Measurements from ENCODE around the gene PCDHGA1.

The PCDHGA1 gene

DNA sequence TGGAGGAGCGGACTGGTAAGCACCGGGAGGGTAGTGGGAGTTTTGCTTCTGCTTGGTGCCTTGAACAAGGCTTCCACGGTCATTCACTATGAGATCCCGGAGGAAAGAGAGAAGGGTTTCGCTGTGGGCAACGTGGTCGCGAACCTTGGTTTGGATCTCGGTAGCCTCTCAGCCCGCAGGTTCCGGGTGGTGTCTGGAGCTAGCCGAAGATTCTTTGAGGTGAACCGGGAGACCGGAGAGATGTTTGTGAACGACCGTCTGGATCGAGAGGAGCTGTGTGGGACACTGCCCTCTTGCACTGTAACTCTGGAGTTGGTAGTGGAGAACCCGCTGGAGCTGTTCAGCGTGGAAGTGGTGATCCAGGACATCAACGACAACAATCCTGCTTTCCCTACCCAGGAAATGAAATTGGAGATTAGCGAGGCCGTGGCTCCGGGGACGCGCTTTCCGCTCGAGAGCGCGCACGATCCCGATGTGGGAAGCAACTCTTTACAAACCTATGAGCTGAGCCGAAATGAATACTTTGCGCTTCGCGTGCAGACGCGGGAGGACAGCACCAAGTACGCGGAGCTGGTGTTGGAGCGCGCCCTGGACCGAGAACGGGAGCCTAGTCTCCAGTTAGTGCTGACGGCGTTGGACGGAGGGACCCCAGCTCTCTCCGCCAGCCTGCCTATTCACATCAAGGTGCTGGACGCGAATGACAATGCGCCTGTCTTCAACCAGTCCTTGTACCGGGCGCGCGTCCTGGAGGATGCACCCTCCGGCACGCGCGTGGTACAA is 146.0 kb downstream of the PCDHGA1 start:
- Histone ChIP-seq H3K79me2 (ENCODE audit: low read length) (no peaks in the 10 kb centered on the region), H3K9me3 (replicated peaks; ENCODE audit: insufficient read depth, low read length) (no peaks in the 10 kb centered on the region), H4K20me1 (ENCODE audit: insufficient read depth, low read length) (no peaks in the 10 kb centered on the region), H3K27ac (ENCODE audit: low read length) (no peak overlapping the region), H3K4me2 (ENCODE audit: low read depth, low read length) (peak overlapping the region; percentile 97), H3K36me3 (replicated peaks; ENCODE audit: insufficient read depth, low read length) (no peaks in the 10 kb centered on the region), H3K9ac (ENCODE audit: low read length) (peak overlapping the region; percentile 2; the same call in 1 of the 2 replicates), H3K4me1 (ENCODE audit: low read length) (peaks cover 5% of the 10 kb centered on the region), H2AFZ (ENCODE audit: low read length) (peak overlapping the region; percentile 75), H3K9me2 (replicated peaks; ENCODE audit: insufficient read depth, low read length) (no peaks in the 10 kb centered on the region), H3F3A (ENCODE audit: insufficient read depth, low read length) (no peaks in the 10 kb centered on the region), H3K4me3 (ENCODE audit: low read length) (peak overlapping the region; percentile 62), H3K27me3 (replicated peaks; ENCODE audit: insufficient read depth, low read length) (no peaks in the 10 kb centered on the region)
- TF ChIP-seq, protein P1, sequence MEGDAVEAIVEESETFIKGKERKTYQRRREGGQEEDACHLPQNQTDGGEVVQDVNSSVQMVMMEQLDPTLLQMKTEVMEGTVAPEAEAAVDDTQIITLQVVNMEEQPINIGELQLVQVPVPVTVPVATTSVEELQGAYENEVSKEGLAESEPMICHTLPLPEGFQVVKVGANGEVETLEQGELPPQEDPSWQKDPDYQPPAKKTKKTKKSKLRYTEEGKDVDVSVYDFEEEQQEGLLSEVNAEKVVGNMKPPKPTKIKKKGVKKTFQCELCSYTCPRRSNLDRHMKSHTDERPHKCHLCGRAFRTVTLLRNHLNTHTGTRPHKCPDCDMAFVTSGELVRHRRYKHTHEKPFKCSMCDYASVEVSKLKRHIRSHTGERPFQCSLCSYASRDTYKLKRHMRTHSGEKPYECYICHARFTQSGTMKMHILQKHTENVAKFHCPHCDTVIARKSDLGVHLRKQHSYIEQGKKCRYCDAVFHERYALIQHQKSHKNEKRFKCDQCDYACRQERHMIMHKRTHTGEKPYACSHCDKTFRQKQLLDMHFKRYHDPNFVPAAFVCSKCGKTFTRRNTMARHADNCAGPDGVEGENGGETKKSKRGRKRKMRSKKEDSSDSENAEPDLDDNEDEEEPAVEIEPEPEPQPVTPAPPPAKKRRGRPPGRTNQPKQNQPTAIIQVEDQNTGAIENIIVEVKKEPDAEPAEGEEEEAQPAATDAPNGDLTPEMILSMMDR (IDR thresholded peaks at IDR 0.05; ENCODE audit: low read length), result no peak
- TF ChIP-seq EZH2 (optimal IDR thresholded peaks at IDR 0.05; ENCODE audit: low read depth, low read length), result no peak
- no peak for TF ChIP-seq EZH2phosphoT487 (IDR thresholded peaks at IDR 0.05; ENCODE audit: low read length)
- peak; percentile 16 for DNase-seq

DNA sequence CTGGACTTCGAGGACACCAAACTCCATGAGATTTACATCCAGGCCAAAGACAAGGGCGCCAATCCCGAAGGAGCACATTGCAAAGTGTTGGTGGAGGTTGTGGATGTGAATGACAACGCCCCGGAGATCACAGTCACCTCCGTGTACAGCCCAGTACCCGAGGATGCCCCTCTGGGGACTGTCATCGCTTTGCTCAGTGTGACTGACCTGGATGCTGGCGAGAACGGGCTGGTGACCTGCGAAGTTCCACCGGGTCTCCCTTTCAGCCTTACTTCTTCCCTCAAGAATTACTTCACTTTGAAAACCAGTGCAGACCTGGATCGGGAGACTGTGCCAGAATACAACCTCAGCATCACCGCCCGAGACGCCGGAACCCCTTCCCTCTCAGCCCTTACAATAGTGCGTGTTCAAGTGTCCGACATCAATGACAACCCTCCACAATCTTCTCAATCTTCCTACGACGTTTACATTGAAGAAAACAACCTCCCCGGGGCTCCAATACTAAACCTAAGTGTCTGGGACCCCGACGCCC is 146.8 kb downstream of the PCDHGA1 start:
- peaks cover 5% of the 10 kb centered on the region for H3K4me1 ChIP-seq (ENCODE audit: low read length)
- no peaks in the 10 kb centered on the region for H3F3A ChIP-seq (ENCODE audit: insufficient read depth, low read length)
- peak overlapping the region; percentile 62 for H3K4me3 ChIP-seq (ENCODE audit: low read length)
- H2AFZ ChIP-seq (ENCODE audit: low read length), result no peak overlapping the region
- no peaks in the 10 kb centered on the region for H4K20me1 ChIP-seq (ENCODE audit: insufficient read depth, low read length)
- no peaks in the 10 kb centered on the region for H3K9me2 ChIP-seq (replicated peaks; ENCODE audit: insufficient read depth, low read length)
- H3K9ac ChIP-seq (ENCODE audit: low read length), result no peak overlapping the region; the same call in 1 of the 2 replicates
- no peaks in the 10 kb centered on the region for H3K79me2 ChIP-seq (ENCODE audit: low read length)
- TF ChIP-seq EZH2 (optimal IDR thresholded peaks at IDR 0.05; ENCODE audit: low read depth, low read length) (no peak), EZH2phosphoT487 (IDR thresholded peaks at IDR 0.05; ENCODE audit: low read length) (no peak)
- TF ChIP-seq, protein P1 (IDR thresholded peaks at IDR 0.05; ENCODE audit: low read length), result no peak
- peak overlapping the region; percentile 97 for H3K4me2 ChIP-seq (ENCODE audit: low read depth, low read length)
- no peaks in the 10 kb centered on the region for H3K36me3 ChIP-seq (replicated peaks; ENCODE audit: insufficient read depth, low read length)
- H3K9me3 ChIP-seq (replicated peaks; ENCODE audit: insufficient read depth, low read length), result no peaks in the 10 kb centered on the region
- no peak for DNase-seq
- H3K27me3 ChIP-seq (replicated peaks; ENCODE audit: insufficient read depth, low read length), result no peaks in the 10 kb centered on the region
- no peak overlapping the region for H3K27ac ChIP-seq (ENCODE audit: low read length)

GRCh38 chr5:141477815-141478214 is 147.5 kb downstream of the PCDHGA1 start:
- Histone ChIP-seq H3K9ac (ENCODE audit: low read length) (no peak overlapping the region), H3K9me2 (replicated peaks; ENCODE audit: insufficient read depth, low read length) (no peaks in the 10 kb centered on the region), H3K27me3 (replicated peaks; ENCODE audit: insufficient read depth, low read length) (no peaks in the 10 kb centered on the region), H2AFZ (ENCODE audit: low read length) (no peak overlapping the region), H3F3A (ENCODE audit: insufficient read depth, low read length) (no peaks in the 10 kb centered on the region), H3K9me3 (replicated peaks; ENCODE audit: insufficient read depth, low read length) (no peaks in the 10 kb centered on the region), H3K4me3 (ENCODE audit: low read length) (no peak overlapping the region), H3K36me3 (replicated peaks; ENCODE audit: insufficient read depth, low read length) (no peaks in the 10 kb centered on the region), H3K4me1 (ENCODE audit: low read length) (peaks cover 5% of the 10 kb centered on the region), H3K79me2 (ENCODE audit: low read length) (no peaks in the 10 kb centered on the region), H4K20me1 (ENCODE audit: insufficient read depth, low read length) (no peaks in the 10 kb centered on the region), H3K27ac (ENCODE audit: low read length) (no peak overlapping the region), H3K4me2 (ENCODE audit: low read depth, low read length) (no peak overlapping the region)
- DNase-seq, result no peak
- no peak for TF ChIP-seq EZH2 (optimal IDR thresholded peaks at IDR 0.05; ENCODE audit: low read depth, low read length)
- TF ChIP-seq, protein P1 (IDR thresholded peaks at IDR 0.05; ENCODE audit: low read length), result no peak
- TF ChIP-seq EZH2phosphoT487 (IDR thresholded peaks at IDR 0.05; ENCODE audit: low read length), result no peak
